Measurements from ENCODE around the gene SDR39U1.
"Not testable (repeated sequence)": the region's sequence is repeated elsewhere in the genome, so short reads cannot be mapped to it uniquely, and the experiment has no call there.

The SDR39U1 gene

GRCh38 chr14:24442240-24443052 lies at the start of gene SDR39U1:
Gene SDR39U1, minus strand, starts transcription at chr14:24442776. Its CDS starts 7 bp downstream, at chr14:24442769.
- DNase-seq (ENCODE audit: low spot score): peak; percentile 92

- DNase-seq (ENCODE audit: low spot score): not testable (repeated sequence)
Measured at GRCh38 chr14:24491586-24492408, 49.2 kb upstream of the SDR39U1 start.

- no peak for DNase-seq (ENCODE audit: low spot score)
Measured at GRCh38 chr14:24483604-24484252, 41.2 kb upstream of the SDR39U1 start.

DNA sequence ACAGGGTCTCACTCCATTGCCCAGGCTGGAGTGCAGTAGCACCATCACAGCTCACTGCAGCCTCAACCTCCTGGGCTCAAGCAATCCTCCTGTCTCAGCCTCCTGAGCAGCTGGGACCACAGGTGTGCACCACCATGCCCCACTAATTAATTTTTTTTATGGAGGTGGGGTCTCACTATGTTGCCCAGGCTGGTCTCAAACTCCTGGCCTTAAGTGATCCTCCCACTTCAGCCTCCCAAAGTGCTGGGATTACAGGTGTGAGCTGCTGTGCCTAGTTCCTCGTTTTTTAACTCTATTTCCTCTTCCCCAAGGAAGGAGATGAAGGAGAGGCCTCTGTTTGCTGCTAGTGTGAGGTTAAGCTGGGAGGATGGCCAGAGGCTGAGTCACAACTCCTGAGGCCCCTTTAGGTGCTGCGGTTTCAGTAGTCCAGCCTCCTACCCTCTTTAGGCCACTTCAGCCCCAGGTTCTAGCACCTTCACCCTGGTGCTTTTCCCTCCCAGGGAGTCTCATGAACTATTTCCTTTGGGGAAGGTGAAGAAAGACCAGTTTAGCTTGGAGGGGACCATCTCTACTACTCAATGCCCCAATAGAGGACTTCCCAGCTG lies 40.2 kb upstream of the SDR39U1 start:
- not testable (repeated sequence) for DNase-seq (ENCODE audit: low spot score)

DNA sequence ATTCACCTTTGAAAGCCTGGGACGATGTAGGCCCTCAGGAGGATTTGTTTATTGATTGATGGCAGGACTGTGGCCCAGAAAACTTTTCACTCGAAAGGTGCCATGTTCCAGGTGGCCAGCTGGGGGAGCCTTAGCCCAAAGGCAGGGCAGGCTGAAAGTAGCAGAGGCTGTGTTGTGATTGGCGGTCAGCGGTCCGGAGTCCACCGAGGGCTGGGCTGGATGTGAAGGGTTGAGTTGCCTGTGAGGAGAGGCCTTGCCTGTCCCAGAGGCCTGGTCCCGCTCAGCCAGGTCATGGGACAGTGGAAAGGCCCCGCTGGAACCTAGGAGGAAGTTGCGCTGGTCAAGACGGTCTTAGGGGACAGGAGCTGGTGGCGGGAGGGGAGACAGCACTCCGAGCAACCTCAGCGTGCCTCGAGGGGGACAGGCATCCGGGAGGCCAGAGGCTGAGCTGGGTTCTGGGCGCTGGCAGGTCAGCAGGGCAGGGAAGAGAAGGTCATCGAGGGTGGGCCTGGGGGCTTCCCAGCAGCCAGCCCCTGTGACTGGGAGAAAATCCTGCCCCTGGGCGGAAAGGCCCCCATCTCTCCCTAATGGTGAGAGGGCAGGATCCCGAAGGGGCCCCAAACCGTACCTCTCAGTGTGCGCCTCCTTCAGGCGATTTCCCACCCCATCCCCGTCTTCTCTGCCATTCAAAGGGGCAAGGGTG lies 39.2 kb upstream of the SDR39U1 start:
- DNase-seq (ENCODE audit: low spot score): peak; percentile 82

DNA sequence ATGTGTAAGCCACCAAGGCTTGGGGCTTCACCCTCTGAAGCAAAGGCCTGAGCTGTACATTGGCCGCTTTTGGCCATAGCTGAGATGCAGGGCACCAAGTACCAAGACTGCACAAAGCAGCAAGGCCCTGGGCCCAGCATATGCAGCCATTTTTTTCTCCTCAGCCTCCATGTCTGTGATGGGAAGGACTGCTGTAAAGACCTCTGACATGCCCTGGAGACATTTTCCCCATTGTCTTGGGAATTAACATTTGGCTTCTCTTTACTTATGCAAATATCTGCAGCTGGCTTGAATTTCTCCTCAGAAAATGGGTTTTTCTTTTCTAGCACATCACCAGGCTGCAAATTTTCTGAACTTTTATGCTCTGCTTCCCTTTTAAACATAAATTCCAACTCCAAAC lies 37.4 kb upstream of the SDR39U1 start:
- not testable (repeated sequence) for DNase-seq (ENCODE audit: low spot score)

GRCh38 chr14:24475261-24475660 lies 32.7 kb upstream of the SDR39U1 start:
- DNase-seq (ENCODE audit: low spot score): no peak

GRCh38 chr14:24473211-24473610 lies 30.6 kb upstream of the SDR39U1 start:
- no peak for DNase-seq (ENCODE audit: low spot score)

GRCh38 chr14:24470450-24470849 lies 27.9 kb upstream of the SDR39U1 start:
- DNase-seq (ENCODE audit: low spot score): not testable (repeated sequence)

DNA sequence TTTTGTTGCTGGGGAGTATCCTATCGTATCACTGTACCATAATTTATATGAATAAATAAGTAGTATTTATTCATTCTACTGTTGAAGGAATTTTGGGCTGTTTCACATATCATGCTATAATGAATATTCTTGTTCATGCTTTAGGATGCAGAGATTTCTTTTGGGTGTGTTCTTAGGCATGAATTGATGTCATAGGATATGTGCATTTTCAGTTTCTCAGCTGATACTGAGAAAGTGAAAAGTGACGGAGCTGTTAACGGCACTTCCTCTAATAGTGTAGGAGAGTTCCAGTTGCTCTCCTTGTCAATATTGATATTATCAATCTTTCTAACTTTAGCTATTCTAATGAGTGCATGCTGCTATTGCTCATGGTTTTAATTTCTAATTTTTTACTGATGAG lies 23.2 kb upstream of the SDR39U1 start:
- DNase-seq (ENCODE audit: low spot score): no peak

DNA sequence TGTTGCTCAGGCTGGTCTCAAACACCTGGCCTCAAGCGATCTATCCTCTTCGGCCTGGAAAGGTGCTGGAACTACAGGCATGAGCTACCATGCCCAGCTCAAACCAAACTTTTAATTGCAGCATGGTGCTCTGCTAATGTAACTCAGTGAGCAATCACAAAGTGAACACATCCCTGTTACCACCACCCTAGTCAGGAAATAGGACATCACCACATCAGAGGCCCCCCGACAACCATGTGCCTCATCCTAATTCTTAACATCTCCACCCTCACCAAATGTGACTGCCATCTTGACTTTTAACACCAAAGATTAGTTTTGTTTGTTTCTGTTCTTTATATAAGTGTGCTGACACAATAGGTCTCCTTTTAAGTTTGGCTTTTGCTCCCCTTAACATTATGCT lies 22.8 kb upstream of the SDR39U1 start:
- DNase-seq (ENCODE audit: low spot score): no peak

DNA sequence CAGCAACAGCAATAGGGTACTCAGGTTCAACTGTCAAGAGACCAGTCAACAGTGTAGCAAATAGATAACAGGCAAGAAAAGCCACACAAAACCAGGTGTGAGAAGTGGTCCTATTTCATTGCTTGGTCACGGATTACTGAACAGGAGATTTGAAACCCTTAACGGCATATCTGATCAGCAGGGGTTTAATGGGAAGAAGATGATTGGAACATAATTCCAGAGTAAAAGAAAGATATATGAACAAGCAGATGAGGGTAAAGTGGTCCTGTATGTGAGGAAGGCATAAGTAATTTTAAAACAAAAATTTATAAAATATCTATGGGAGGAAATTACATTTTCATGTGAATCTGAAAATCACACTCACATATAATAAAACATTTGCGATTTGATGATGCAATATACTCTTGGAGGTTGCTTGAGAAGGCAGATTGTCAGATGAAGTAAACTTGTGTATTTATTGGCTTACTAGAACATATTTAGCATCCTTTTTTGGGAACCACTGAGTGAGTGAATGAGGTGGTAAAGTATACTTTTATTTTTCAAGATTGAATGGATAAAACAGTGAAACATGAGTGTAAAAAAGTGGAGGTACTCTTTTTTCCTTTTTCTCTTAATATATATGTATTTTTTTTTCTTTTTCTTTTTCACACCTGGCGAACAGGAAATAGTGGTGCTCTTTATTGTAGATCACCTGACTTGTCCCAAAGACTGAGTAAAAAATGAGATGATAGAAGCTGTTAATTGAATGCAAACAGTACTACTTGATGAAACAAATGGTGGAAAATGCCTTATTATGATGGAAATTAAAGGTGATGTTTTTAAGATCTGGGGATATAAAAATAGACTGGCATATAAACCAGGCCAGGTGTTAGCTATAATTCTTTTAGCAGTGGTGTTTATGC lies 21.6 kb upstream of the SDR39U1 start:
- DNase-seq (ENCODE audit: low spot score): no peak

GRCh38 chr14:24463017-24463883 lies 20.7 kb upstream of the SDR39U1 start:
- no peak for DNase-seq (ENCODE audit: low spot score)

- no peak for DNase-seq (ENCODE audit: low spot score)
Measured at GRCh38 chr14:24461336-24461735, 18.8 kb upstream of the SDR39U1 start.

- DNase-seq (ENCODE audit: low spot score): no peak
Measured at GRCh38 chr14:24459331-24459730, 16.8 kb upstream of the SDR39U1 start.

GRCh38 chr14:24458736-24459135 lies 16.2 kb upstream of the SDR39U1 start:
- no peak for DNase-seq (ENCODE audit: low spot score)

GRCh38 chr14:24456980-24457379 lies 14.4 kb upstream of the SDR39U1 start:
- DNase-seq (ENCODE audit: low spot score): no peak

DNA sequence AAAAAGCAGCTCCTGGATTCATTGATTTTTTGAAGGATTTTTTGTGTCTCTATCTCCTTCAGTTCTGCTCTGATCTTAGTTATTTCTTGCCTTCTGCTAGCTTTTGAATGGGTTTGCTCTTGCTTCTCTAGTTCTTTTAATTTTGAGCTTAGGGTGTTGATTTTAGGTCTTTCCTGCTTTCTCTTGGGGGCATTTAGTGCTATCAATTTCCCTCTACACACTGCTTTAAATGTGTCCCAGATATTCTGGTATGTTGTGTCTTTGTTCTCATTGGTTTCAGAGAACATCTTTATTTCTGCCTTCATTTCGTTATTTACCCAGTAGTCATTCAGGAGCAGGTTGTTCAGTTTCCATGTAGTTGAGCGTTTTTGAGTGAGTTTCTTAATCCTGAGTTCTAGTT lies 8.3 kb upstream of the SDR39U1 start:
- not testable (repeated sequence) for DNase-seq (ENCODE audit: low spot score)

DNA sequence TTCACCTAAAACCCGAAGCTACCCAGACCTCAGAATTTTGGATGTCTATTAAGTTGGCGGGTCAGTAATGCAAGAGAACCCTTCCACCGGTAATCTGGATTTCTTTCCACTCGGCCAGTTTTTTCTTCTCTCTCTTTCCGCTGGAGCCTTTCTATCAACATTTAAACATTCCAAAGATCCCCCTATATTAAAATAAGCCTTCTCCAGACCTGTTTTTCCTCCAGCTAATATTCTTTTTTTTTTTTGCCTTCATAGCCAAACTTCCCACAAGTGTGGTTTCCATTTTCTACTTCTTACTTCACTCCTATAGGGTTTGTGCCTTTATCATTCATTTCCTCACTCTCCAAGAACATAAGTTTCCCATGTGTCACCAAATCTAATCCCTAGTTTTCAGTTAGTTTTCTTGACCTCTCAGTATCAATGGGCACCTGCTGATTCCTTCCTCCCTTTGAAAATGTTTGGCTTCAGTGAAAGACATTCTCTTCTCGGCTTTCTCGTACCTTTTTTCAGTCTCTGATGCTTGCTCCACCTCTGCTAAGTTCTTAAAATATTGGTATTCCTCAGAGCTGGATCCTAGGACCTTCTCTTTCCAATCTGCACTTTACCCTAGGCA lies 583 bp upstream of the SDR39U1 start:
- no peak for DNase-seq (ENCODE audit: low spot score)
